Effector CD8-positive, alpha-beta T cell (primary cell): ENCODE data around the gene ANAPC2.

Source experiments
- DNase-seq: peaks from one replicate; lab custom pipeline; 2025; lab: John Stamatoyannopoulos, UW
- total RNA-seq, 4 experiments: gene quantifications; one replicate each; lab custom pipeline; 2026; lab: John Stamatoyannopoulos, UW

ANAPC2 gene, protein sequence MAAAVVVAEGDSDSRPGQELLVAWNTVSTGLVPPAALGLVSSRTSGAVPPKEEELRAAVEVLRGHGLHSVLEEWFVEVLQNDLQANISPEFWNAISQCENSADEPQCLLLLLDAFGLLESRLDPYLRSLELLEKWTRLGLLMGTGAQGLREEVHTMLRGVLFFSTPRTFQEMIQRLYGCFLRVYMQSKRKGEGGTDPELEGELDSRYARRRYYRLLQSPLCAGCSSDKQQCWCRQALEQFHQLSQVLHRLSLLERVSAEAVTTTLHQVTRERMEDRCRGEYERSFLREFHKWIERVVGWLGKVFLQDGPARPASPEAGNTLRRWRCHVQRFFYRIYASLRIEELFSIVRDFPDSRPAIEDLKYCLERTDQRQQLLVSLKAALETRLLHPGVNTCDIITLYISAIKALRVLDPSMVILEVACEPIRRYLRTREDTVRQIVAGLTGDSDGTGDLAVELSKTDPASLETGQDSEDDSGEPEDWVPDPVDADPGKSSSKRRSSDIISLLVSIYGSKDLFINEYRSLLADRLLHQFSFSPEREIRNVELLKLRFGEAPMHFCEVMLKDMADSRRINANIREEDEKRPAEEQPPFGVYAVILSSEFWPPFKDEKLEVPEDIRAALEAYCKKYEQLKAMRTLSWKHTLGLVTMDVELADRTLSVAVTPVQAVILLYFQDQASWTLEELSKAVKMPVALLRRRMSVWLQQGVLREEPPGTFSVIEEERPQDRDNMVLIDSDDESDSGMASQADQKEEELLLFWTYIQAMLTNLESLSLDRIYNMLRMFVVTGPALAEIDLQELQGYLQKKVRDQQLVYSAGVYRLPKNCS
- 70.6 to 110 (median 101) reads per million in 4 experiments for total RNA-seq

DNA sequence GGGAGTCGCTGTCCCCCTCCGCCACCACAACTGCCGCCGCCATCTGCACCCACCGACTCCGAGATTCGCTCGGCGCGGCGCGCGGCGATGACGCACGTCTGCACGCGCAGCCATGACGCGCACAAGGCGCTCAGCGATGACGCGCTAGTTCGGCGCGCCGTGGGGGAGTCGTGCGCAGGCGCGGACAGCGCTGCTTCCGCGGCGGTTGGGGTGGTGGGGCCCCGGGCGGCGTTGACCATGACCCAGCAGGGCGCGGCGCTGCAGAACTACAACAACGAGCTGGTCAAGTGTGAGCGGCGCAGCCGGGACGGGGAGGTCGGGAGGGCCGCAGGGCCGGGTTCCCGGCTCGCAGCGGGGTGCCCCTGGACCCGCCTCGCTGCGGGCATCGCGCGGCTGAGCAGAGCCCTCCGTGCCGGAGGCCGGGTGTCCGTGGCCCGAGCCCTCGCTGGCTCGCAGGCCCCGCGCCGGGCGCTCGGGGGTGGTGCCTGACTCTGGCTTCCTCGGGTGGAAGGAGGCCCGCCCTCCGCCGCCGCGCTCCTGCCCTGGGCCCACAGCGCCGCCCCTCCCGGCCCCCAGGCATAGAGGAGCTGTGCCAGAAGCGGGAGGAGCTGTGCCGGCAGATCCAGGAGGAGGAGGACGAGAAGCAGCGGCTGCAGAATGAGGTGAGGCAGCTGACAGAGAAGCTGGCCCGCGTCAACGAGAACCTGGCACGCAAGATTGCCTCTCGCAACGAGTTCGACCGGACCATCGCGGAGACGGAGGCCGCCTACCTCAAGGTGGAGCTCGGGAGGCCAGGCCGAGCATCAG, at the start of gene ANAPC2, which contains the start of gene SSNA1:
Gene ANAPC2 (minus strand): TSS at position 71 of the 807 bp plus-strand sequence. CDS start 28 bp downstream, at position 43.
Gene SSNA1 (plus strand): TSS at position 187 of the 807 bp plus-strand sequence. CDS start 51 bp downstream, at position 238.
- DNase-seq, result peak; percentile 90

DNA sequence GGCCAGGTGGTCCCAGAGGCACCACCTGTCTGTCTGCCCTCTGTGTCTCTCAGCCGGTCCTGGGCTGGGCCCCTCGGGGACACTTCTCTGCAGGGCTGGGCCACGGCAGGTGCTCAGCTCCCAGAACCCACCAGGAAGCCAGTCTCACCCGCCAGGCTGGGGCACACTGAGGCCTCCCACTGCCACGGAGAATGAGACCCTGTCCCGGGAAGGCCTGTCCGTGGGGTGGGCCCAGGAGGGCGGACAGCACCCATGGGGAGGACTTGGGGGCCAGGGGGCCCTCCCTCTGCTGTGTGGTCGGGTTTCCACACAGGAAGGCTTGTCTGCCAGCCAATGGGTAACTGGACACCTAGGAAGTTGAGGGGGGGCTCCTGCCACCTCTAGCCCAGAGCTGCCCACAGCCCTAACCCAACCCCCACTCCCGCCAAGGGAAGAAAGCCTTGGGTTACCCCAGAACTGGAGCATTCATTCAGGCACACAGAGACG, 48.6 kb upstream of the ANAPC2 start:
- DNase-seq, result no peak

DNA sequence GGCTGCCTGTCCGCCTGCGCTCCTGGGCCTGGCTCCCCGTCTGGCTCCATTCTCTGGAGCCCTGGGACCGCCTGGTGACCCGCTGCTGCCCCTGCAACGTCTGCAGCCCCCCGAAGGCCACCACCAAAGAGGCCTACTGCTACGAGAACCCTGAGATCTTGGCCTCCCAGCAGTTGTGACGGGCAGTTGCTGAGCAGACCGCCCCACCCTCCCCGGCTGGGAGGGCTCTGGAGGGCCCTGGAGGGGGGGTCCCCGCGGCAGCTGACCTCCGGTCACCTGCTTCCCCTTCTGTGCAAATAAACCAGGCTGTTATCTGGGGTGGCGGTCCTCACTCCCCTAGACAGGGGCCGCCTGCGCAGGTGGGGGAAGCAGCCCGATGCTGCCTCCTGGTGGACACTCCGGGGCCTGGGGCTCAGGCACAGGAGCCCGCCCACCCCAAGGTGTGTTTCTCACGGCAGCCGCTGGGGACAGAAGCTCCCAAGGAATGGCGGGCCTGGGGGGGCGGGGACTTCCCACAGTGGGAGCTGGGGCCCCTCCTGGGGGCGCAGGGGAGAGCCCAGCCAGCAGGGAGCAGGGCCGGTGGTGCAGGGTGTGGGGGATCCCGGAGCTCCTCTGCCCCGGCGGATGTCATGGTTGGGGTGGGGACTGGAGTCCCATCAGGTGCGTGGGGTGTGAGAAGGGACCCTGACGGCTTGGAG, 48.0 kb upstream of the ANAPC2 start:
- DNase-seq, result peak; percentile 88

DNA sequence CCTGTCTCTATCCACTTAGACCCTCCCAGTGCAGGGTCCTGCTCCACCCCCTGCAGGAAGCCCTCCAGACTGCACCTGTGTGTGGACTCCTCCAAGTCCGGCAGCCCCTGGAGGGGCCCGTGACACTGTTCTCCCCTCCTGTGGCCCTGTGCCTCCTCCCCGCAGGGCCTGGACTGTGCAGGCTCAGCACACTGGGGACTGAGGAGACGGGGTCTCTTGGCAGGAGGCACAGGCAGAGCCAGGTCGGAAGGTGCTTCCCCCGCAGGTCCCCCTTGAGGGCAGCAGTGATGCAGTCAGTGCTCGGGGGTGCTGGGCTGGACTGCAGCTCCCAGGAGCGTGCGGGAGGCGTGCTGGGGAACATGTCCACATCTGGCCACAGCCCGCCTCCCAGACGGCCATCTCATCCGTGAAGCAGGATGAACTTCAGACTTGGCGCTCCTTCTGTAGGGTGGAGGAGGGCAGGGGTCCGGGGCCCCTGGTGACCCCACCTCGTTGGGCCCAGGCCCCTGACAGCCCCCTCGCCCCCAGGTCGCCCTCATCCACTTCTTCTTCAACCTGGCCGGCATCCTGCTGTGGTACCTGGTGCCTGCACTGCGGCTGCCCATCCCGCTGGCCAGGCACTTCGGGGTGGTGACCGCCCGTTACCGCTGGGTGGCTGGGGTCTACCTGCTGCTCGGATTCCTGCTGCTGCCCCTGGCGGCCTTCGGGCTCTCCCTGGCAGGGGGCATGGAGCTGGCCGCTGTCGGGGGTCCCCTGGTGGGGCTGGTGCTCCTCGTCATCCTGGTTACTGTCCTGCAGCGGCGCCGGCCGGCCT, 47.3 kb upstream of the ANAPC2 start:
- no peak for DNase-seq

DNA sequence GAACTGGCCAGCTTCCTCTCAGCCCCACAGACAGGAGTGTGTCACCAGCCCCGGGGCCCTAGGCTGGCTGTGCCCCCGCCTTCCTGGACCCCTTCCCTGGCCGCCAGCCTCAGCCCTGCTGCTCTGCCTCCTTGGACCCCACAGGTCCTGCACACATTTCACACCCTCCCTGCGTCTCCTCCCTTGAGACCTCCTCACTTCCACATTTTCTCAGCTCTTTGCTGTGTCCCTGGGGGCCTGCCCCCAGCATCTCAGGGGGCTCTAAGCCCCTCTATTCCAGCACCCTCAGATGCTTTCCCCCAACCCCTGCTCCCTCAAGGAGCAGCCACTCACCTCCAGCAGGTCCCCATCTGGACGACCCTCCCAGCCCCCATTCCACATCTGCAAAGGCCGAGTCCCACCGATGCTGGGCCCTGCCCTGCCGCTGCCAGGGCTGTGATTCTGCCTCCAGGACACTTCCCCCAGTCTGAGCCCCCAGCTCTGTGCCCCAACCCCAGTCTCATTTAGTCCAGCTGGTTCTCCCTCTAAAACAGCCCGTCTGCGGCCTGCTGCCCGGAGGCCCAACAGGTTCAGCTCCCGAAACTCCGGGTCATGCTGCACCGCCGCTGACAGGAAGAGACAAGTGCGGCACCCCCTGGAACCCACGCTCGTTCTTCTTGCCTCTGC, 46.5 kb upstream of the ANAPC2 start:
- DNase-seq, result no peak

DNA sequence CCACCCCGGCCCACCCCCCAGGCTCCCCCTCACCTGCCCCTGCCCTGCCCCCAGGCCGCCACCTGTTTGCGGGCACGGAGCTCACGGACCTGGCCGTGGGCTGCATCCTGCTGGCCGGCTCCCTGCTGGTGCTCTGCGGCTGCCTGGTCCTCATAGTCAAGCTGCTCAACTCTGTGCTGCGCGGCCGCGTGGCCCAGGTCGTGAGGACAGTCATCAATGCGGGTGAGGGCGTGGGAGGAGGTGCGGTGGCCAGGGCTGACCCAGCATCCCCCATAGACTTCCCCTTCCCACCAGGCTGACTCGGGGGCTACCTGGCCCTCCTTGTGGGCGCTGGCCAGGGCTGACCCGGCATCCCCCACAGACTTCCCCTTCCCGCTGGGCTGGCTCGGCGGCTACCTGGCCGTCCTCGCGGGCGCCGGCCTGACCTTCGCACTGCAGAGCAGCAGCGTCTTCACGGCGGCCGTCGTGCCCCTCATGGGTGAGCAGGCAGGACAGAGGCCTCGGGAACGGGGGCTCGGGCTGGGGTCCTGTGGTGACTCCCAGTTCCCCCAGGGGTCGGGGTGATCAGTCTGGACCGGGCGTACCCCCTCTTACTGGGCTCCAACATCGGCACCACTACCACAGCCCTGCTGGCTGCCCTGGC, 45.8 kb upstream of the ANAPC2 start:
- no peak for DNase-seq

DNA sequence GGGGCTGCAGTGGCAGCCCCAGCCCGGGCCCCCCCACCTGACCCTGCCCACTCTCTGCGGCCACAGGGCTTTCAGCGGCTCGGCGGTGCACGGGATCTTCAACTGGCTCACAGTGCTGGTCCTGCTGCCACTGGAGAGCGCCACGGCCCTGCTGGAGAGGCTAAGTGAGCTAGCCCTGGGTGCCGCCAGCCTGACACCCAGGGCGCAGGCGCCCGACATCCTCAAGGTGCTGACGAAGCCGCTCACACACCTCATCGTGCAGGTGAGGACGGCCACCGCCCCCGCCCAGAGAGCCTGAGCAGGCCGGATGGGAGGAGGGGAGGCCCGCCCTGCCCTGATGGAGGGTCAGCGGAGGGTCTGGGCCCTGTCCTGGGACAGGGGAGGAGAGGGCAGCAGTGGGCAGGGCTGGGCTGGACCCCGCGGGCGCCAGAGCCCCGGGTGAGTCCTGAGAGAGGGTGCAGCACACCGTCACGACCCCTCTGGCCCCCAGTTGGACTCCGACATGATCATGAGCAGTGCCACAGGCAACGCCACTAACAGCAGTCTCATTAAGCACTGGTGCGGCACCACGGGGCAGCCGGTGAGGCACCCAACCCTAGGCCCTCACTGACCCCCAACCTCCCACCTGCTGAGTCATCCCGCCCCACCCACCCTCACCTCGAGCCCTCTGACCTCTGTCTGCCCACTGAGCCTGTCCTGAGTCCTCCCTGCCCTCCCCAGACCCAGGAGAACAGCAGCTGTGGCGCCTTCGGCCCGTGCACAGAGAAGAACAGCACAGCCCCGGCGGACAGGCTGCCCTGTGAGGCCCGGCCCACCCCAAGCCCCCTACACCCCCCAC, 45.0 kb upstream of the ANAPC2 start:
- DNase-seq, result no peak

DNA sequence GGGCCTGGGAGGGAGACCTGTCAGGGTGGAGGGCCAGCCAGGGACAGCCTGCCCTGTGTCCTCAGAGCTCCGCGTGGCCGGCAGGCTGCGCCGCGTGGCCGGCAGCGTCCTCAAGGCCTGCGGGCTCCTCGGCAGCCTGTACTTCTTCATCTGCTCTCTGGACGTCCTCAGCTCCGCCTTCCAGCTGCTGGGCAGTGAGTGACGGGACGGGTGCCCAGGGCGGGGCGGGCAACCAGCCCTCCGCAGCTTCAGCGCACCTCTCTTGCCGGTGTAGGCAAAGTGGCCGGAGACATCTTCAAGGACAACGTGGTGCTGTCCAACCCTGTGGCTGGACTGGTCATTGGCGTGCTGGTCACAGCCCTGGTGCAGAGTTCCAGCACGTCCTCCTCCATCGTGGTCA, 44.1 kb upstream of the ANAPC2 start:
- no peak for DNase-seq

DNA sequence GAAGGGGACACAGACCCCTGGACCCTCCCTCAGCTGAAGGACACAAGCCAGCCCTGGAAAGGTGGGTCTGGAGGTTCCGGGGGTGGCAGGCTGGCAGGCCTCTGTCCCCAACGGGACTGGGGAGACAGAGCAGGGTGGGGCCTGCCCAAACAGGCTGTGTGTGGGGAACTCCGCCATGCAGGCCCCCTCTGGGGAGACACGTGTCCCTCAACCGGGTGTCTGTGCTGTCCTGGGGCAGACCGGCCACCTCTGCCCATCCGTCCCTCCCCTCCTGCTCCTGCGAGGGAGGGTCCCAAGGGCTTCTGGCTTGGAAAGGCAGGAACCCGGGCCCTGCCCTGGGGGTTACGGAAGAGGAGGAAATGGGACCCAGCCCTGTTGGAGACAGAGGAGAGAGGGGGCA, 43.7 kb upstream of the ANAPC2 start:
- no peak for DNase-seq

DNA sequence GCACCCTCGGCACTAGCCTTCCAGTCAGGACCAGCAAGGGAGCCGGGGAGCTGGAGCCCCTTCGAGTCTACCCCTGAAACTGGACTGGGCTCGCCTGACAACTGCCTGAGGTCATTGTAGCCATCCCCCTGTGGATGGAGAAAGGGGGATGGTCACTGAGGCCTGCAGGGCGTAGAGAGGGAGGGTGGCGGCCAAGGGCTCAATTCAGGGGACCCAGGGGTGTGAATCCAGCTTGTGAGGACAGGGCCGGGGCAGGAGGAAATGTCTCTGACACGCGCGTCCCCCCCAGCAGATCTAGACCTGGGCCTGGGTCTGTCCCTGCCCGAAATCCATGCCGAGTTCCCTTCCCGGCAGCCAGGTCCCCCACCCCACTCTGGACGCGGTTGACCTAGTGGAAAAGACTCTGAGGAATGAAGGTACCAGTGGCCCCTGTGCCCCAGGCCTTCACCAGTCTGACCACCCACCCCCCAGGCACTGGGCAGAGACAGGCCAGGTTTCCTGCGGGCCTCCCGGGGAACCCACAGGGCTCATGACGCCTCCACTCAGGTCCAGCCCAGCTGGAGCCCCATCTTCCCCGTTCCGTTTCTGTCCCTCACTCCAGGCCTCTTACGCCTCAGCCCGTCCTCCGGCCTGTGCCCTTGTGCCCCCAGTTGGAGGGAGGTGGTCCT, 43.1 kb upstream of the ANAPC2 start:
- no peak for DNase-seq

DNA sequence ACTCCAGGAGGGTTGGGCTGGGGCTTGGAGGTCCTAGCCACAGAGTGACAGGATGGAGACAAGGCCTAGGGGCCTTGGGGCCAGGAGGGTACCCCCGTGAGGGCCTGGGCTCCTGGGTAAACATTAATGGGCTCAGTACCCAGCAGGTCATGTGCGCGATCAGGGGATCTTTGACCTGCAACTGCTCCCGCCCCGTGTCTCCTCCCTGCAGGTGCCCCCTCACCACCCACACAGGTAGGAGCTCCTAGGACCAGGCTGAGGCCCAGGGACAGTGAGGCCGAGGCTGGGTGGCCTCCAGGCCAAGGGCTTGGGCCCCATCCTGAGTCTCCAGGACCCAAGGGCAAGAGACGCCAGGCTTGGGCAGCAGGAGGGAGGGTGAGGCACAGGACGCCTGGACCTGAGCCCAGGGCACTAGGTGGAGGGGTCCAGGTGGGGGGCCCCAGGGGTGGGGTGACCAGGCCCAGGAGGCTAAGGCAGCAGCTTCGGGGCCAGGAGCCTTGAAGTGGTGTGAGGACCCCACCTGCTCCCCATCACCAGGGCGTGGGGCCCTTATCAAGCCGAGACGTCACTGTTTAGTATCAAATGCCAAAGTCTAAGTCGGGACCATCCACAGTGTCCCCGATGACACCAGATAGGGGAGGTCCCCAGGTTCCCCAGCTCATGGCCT, 42.5 kb upstream of the ANAPC2 start, which contains the start of gene SLC34A3:
Gene SLC34A3 (plus strand): TSS at position 197 of the 667 bp plus-strand sequence. CDS start 802 bp downstream, outside the sequence.
- DNase-seq, result no peak

DNA sequence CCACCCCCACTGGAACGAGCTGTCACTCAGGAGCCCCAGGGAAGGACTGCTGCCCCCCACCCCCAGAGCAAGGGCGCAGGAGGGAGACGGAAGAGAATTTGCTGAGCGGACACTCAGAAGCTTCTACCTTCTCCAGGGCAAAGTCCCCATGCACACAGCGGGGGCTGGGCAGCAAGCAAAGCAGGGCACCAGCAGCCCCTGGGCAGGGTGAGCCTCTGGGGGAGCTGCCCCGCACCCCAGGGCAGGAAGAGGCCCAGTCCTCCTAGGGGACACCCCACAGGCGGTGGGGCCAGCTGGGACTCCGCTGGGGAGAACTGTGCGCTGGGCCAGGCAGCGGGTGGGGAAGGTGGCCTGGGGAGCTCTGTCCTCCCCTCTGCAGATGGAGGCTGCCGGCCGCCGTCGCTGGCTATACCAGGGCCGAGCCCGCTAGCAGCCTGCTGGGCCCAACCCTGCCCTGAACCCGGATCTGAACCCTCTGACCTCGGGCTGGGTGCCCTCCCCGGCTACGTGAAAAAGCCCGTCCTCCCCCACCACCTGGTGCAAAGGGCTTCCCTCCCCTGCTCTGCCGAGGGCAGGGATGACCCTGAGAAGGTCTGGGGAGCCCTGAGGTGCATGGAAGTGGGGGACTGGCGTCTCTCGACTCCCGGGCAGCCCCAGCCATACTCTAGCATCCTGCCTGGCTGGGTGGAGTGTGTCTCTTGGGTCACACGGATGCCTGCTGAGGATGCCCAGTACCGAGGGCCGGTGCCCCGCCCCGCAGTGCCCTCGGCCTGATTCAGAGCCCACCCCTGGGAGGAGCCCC, 41.7 kb upstream of the ANAPC2 start:
- no peak for DNase-seq

DNA sequence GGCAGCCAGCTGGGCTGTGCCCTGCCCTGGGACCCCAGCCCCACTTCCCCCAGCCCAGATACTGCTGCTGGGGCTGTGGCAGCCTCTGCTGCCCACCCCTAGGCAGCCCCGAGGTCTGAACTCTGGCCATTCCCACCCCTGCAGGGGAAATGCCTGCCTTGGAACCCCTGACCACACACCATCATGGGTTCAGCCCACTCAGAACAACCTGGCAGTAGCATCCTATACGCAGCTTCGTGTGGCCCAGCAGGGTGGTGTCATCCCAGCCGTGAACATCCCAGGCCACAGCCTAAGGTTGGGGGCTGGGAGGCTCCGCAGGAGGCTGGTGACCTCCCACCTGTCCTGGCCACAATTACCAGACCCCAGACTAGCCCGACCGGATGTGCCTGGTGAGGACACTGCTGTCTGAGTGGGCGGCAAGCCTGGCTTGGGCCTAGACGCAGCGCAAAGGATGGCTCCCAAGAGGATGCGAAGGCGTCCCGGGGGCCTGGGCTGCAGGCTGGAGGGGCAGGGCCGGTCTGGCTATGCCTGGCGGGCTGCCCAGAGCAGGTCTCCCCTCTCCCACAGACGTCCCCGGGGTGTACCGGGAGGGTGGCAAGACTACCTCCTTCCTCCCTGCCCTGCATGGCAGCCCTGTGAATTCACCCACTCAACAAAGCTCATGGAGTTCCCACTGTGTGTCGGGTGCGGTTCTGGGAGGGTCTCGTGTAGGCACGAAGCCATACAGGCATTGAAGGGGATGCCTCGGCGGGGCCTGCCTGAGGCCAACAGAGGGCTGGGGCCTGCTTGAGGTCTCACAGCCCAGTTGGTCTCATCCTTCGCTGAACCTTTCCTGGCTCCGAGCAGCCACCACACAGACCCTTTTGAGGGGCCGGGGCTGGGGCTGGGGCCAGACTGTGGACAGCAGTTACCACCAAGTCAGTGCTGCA, 40.9 kb upstream of the ANAPC2 start:
- DNase-seq, result no peak

DNA sequence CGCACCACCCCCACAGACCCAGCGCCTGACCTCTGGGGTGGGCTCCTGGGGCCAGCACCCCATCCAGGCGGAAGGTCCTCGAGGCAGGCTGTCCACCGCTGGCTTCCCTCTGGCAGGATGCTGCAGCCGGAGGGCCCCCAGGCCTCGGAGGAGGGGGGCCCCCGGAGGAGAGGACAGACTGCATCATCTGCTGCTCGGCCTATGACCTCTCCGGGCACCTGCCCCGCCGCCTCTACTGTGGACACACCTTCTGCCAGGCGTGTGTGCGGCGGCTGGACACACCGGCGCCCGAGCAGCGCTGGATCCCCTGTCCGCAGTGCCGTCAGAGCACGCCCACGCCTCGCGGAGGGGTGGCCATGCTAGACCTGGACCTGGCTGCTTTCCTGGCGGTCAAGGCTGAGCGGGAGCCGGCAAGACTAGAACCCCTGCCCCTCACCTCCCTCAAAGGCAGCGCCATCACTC, 40.2 kb upstream of the ANAPC2 start:
- no peak for DNase-seq
